ENCODE data around the gene FASN. TPM values are rescaled to one million over a fixed set of nuclear protein-coding genes. Genes with fewer than 3 reads are reported as not detected.
"Not testable (repeated sequence)": the region's sequence is repeated elsewhere in the genome, so short reads cannot be mapped to it uniquely, and the experiment has no call there.

The FASN gene
- total RNA-seq, 4 donors from 2014 or later = 141 to 424 (median 233) TPM

GRCh38 chr17:82138511-82138992 is 40.5 kb upstream of the FASN start:
- DNase-seq (ENCODE audit: low spot score in 2 of 2) = no peak
- TF ChIP-seq CTCF (IDR thresholded peaks at IDR 0.05) (no peak), POLR2A (IDR thresholded peaks at IDR 0.05) (no peak)
- WGBS, 2 donors = 90 to 93% methylated on average over 27 to 28 of the region's 28 CpGs
- no peak overlapping the region for H3K4me3 ChIP-seq (ENCODE audit: low read depth, poor library complexity, severe bottlenecking)
- intact Hi-C loops (cut with DNase I; ENCODE audit: low total_unique reads) = no loop called here

GRCh38 chr17:82134101-82134500 is 36.1 kb upstream of the FASN start:
- 71 to 79% methylated on average over 11 of the region's 11 CpGs for WGBS, 2 donors
- intact Hi-C loops (cut with DNase I; ENCODE audit: low total_unique reads) = no loop called here
- no peak overlapping the region for H3K4me3 ChIP-seq (ENCODE audit: low read depth, poor library complexity, severe bottlenecking)
- DNase-seq (ENCODE audit: low spot score in 2 of 2) = peak in 1 of 2 donors; percentile 68
- no peak for TF ChIP-seq CTCF (IDR thresholded peaks at IDR 0.05)
- TF ChIP-seq POLR2A (IDR thresholded peaks at IDR 0.05) = no peak

DNA sequence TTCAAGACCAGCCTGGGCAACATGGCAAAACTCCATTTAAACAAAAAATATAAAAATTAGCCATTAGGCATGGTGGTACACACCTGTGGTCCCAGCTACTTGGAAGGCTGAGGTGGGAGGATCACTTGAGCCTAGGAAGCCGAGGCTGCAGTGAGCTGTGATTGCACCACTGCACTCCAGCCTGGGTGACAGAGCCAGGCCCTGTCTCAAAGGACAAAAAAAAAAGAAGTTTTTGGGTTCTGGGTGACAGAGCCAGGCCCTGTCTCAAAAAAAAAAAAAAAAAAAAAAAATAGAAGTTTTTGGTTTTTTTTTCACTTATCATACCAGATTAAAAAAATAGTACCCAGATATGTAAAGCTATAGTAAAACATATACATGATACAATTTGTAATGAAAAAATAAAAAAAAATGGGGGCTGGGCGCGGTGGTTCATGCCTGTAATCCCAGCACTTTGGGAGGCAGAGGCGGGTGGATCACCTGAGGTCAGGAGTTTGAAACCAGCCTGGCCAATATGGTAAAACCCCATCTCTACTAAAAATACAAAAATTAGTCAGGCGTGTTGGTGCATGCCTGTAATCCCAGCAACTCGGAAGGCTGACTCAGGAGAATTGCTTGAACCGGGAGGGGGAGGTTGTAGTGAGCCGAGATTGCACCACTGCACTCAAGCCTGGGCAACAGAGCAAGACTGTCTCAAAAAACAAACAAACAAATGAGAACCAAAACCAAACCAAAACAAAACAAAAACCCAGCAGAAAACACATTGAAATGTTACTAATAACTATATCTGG is 35.3 kb upstream of the FASN start:
- 49 to 51% methylated on average over 8 of the region's 8 CpGs for WGBS, 2 donors
- H3K4me3 ChIP-seq (ENCODE audit: low read depth, poor library complexity, severe bottlenecking); intact Hi-C loops (cut with DNase I; ENCODE audit: low total_unique reads): not testable (repeated sequence)
- peak in 1 of 2 donors; percentile 58 for DNase-seq (ENCODE audit: low spot score in 2 of 2)

DNA sequence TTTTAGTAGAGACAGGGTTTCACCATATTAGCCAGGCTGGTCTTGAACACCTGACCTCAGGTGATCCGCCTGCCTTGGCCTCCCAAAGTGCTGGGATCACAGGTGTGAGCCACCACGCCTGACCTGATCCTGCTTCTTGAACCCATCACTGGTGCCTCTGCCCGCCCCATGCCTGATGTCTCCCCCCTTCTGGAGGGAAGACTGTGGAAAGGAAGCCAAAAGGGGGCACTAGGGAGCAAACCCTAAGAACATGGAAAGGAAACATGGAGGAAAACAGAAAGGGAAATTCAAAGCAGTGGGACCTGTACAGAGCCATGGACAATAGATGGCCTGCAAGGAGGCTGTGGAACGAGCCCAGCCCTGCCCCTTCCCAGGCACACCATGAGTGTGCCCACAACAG is 31.1 kb upstream of the FASN start:
- TF ChIP-seq POLR2A (IDR thresholded peaks at IDR 0.05) (no peak), CTCF (IDR thresholded peaks at IDR 0.05) (no peak)
- WGBS, 2 donors = 93 to 95% methylated on average over 4 of the region's 4 CpGs
- no peak for DNase-seq (ENCODE audit: low spot score in 2 of 2)
- H3K4me3 ChIP-seq (ENCODE audit: low read depth, poor library complexity, severe bottlenecking) = no peak overlapping the region
- intact Hi-C loops (cut with DNase I; ENCODE audit: low total_unique reads) = no loop called here

DNA sequence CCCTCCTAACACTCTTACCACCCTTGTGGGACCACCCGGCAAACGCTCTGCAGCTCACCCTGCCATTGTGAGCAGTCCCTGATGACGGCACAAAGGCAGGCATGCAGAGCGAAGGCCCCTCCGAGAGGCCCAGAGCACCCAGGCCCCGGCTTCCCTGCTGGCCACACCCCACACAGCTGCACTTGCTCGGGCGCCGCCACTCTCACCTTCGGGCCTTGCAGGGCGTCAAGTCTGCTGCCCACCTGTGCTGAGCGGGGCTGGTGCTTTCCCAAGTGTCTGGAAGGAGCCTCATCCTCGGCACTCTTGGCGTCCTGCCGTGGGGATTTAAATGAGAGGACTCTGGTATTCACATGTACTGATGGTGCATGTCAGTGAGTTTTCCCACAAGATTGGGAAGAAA is 30.3 kb upstream of the FASN start:
- TF ChIP-seq CTCF (IDR thresholded peaks at IDR 0.05) = no peak
- no peak overlapping the region for H3K4me3 ChIP-seq (ENCODE audit: low read depth, poor library complexity, severe bottlenecking)
- 84 to 87% methylated on average over 15 of the region's 15 CpGs for WGBS, 2 donors
- intact Hi-C loops (cut with DNase I; ENCODE audit: low total_unique reads) = no loop called here
- no peak for DNase-seq (ENCODE audit: low spot score in 2 of 2)

GRCh38 chr17:82127704-82128103 is 29.7 kb upstream of the FASN start:
- no peak overlapping the region for H3K4me3 ChIP-seq (ENCODE audit: low read depth, poor library complexity, severe bottlenecking)
- no peak for DNase-seq (ENCODE audit: low spot score in 2 of 2)
- 88 to 90% methylated on average over 9 of the region's 9 CpGs for WGBS, 2 donors
- intact Hi-C loops (cut with DNase I; ENCODE audit: low total_unique reads) = no loop called here
- TF ChIP-seq CTCF (IDR thresholded peaks at IDR 0.05) = no peak
- no peak for TF ChIP-seq POLR2A (IDR thresholded peaks at IDR 0.05)
